ENCODE data around the gene OR5C1. TPM values are rescaled to one million over a fixed set of nuclear protein-coding genes. Genes with fewer than 3 reads are reported as not detected.

OR5C1 gene
- not detected for polyA plus RNA-seq
- long read RNA-seq, donor 1, result 0 reads
- long read RNA-seq, donor 2, result 0 reads
- long read RNA-seq, donor 3, result 0 reads
- long read RNA-seq, donor 4, result 0 reads
- long read RNA-seq, donor 5, result 0 reads
- long read RNA-seq, donor 6, result 0 reads
- long read RNA-seq, donor 7, result 0 reads
- long read RNA-seq, donor 8, result 0 reads
- long read RNA-seq, donor 9, result 0 reads
- long read RNA-seq, donor 10, result 0 reads
- long read RNA-seq, donor 11, result 0 reads

GRCh38 chr9:122788831-122789230, at the start of gene OR5C1:
Gene OR5C1, plus strand, starts transcription at chr9:122788933. Its CDS starts 0 bp downstream, at chr9:122788933.
- no peak for DNase-seq
- H3K27me3 ChIP-seq (ENCODE audit: control insufficient read depth, insufficient read depth, low read length), result no peaks in the 10 kb centered on the region
- no CpG with 5 or more reads among the region's 12 CpGs for WGBS (ENCODE audit: insufficient coverage, low lambda C conversion rate)
- no peaks in the 10 kb centered on the region for H3K36me3 ChIP-seq (ENCODE audit: control insufficient read depth, insufficient read depth, low read length)
- no peak within 1 kb of the TSS for H3K27ac ChIP-seq (ENCODE audit: low read length)
- H3K9me3 ChIP-seq (ENCODE audit: control insufficient read depth, low read depth, low read length), result no peaks in the 10 kb centered on the region
- H3K4me1 ChIP-seq (ENCODE audit: control insufficient read depth, insufficient read depth, low read length), result no peaks in the 10 kb centered on the region
- H3K4me3 ChIP-seq (ENCODE audit: low read length), result no peak within 1 kb of the TSS

GRCh38 chr9:122742003-122742402, 46.7 kb upstream of the OR5C1 start, which contains the start of gene OR1L6:
Gene OR1L6, plus strand, starts transcription at chr9:122742303. Its CDS starts 7,545 bp downstream, at chr9:122749848.
- Histone ChIP-seq H3K36me3 (ENCODE audit: control insufficient read depth, insufficient read depth, low read length) (no peaks in the 10 kb centered on the region), H3K9me3 (ENCODE audit: control insufficient read depth, low read depth, low read length) (no peaks in the 10 kb centered on the region), H3K27ac (ENCODE audit: low read length) (no peak within 1 kb of the TSS), H3K4me1 (ENCODE audit: control insufficient read depth, insufficient read depth, low read length) (no peaks in the 10 kb centered on the region), H3K4me3 (ENCODE audit: low read length) (no peak within 1 kb of the TSS), H3K27me3 (ENCODE audit: control insufficient read depth, insufficient read depth, low read length) (peaks cover 8% of the 10 kb centered on the region)
- no peak for DNase-seq
- WGBS (ENCODE audit: insufficient coverage, low lambda C conversion rate), result no CpG with 5 or more reads among the region's 6 CpGs

DNA sequence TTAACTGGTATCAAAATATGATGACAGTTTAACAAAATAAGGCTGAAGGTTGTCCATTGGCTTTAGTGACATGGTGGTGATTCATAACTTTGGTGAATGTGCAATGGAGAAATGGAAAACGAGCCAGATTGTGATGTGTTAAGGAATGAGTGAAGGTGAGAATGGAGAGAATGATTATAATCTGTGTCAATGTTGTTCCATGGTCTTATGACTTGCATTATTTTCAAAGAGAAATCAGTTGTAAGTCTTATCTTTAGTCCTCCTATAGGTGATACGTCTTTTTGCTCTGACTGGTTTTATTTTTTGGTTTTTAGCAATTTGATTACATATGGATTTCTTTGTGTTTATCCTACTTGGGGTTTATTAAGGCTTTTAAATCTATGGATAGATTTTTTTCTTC, 33.9 kb upstream of the OR5C1 start:
- no peaks in the 10 kb centered on the region for H3K27me3 ChIP-seq (ENCODE audit: control insufficient read depth, insufficient read depth, low read length)
- no peaks in the 10 kb centered on the region for H3K4me1 ChIP-seq (ENCODE audit: control insufficient read depth, insufficient read depth, low read length)
- H3K9me3 ChIP-seq (ENCODE audit: control insufficient read depth, low read depth, low read length), result no peaks in the 10 kb centered on the region
- no peak overlapping the region for H3K4me3 ChIP-seq (ENCODE audit: low read length)
- H3K27ac ChIP-seq (ENCODE audit: low read length), result no peak overlapping the region
- no peaks in the 10 kb centered on the region for H3K36me3 ChIP-seq (ENCODE audit: control insufficient read depth, insufficient read depth, low read length)
- 21% methylated on average over 2 of the region's 2 CpGs for WGBS (ENCODE audit: insufficient coverage, low lambda C conversion rate)
- no peak for DNase-seq

- H3K9me3 ChIP-seq (ENCODE audit: control insufficient read depth, low read depth, low read length), result no peaks in the 10 kb centered on the region
- H3K36me3 ChIP-seq (ENCODE audit: control insufficient read depth, insufficient read depth, low read length), result no peaks in the 10 kb centered on the region
- no peak overlapping the region for H3K4me3 ChIP-seq (ENCODE audit: low read length)
- H3K27ac ChIP-seq (ENCODE audit: low read length), result no peak overlapping the region
- H3K4me1 ChIP-seq (ENCODE audit: control insufficient read depth, insufficient read depth, low read length), result no peaks in the 10 kb centered on the region
- WGBS (ENCODE audit: insufficient coverage, low lambda C conversion rate), result no CpG with 5 or more reads among the region's 4 CpGs
- H3K27me3 ChIP-seq (ENCODE audit: control insufficient read depth, insufficient read depth, low read length), result no peaks in the 10 kb centered on the region
- DNase-seq, result no peak
Observed at GRCh38 chr9:122767817-122768216, 20.9 kb upstream of the OR5C1 start.

DNA sequence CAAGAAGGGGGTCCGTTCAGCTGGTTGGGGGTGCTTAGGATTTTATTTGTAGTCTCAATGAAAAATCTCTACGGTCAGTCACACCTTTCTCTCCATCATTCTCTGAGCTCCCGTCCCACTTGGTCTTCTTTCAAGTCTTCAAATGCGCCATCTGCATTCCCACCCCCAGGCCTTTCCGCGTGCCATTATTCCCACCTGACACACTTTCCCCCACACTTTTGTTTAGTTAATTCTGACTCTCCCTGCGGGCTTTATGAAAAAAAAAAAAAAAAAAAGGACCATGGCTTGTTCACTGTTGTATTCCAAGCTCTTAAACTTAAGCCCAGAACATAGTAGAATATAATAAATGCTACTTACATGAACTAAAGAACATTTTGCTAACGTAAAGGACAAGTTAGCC, 11.7 kb upstream of the OR5C1 start:
- Histone ChIP-seq H3K36me3 (ENCODE audit: control insufficient read depth, insufficient read depth, low read length) (no peaks in the 10 kb centered on the region), H3K4me1 (ENCODE audit: control insufficient read depth, insufficient read depth, low read length) (no peaks in the 10 kb centered on the region), H3K4me3 (ENCODE audit: low read length) (no peak overlapping the region), H3K27ac (ENCODE audit: low read length) (no peak overlapping the region), H3K9me3 (ENCODE audit: control insufficient read depth, low read depth, low read length) (no peaks in the 10 kb centered on the region), H3K27me3 (ENCODE audit: control insufficient read depth, insufficient read depth, low read length) (peaks cover 4% of the 10 kb centered on the region)
- no peak for DNase-seq
- WGBS (ENCODE audit: insufficient coverage, low lambda C conversion rate), result 100% methylated on average over 2 of the region's 8 CpGs

GRCh38 chr9:122777935-122778627, 10.7 kb upstream of the OR5C1 start:
- DNase-seq, result no peak
- Histone ChIP-seq H3K27me3 (ENCODE audit: control insufficient read depth, insufficient read depth, low read length) (peaks cover 4% of the 10 kb centered on the region), H3K36me3 (ENCODE audit: control insufficient read depth, insufficient read depth, low read length) (no peaks in the 10 kb centered on the region), H3K27ac (ENCODE audit: low read length) (no peak overlapping the region), H3K4me3 (ENCODE audit: low read length) (no peak overlapping the region), H3K4me1 (ENCODE audit: control insufficient read depth, insufficient read depth, low read length) (no peaks in the 10 kb centered on the region), H3K9me3 (ENCODE audit: control insufficient read depth, low read depth, low read length) (no peaks in the 10 kb centered on the region)
- no CpG with 5 or more reads among the region's 3 CpGs for WGBS (ENCODE audit: insufficient coverage, low lambda C conversion rate)

- Histone ChIP-seq H3K36me3 (ENCODE audit: control insufficient read depth, insufficient read depth, low read length) (no peaks in the 10 kb centered on the region), H3K27me3 (ENCODE audit: control insufficient read depth, insufficient read depth, low read length) (peaks cover 4% of the 10 kb centered on the region), H3K9me3 (ENCODE audit: control insufficient read depth, low read depth, low read length) (no peaks in the 10 kb centered on the region), H3K27ac (ENCODE audit: low read length) (no peak overlapping the region), H3K4me1 (ENCODE audit: control insufficient read depth, insufficient read depth, low read length) (no peaks in the 10 kb centered on the region), H3K4me3 (ENCODE audit: low read length) (no peak overlapping the region)
- no peak for DNase-seq
- no CpG with 5 or more reads among the region's 3 CpGs for WGBS (ENCODE audit: insufficient coverage, low lambda C conversion rate)
Observed at GRCh38 chr9:122779181-122779580, 9.6 kb upstream of the OR5C1 start.

DNA sequence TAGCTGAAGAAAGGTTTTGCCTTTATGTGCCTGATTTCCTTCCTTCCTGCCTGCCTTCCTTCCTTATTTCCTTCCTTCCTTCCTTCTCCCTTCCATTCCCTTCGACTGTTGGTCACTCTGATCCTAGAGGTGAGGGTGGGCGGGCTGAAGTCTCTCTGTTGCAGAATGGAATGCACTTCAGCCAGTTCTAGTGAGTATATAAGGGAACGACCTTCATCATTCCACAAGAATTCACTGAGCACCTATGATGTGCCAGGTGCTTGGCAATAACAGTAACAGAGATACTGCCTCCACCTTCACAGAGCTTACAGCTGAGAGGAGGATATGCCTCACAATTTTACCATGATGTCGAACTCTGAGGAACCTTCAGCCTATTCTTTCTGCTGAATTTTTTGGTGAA, 8.7 kb upstream of the OR5C1 start:
- no peak for DNase-seq
- peaks cover 4% of the 10 kb centered on the region for H3K27me3 ChIP-seq (ENCODE audit: control insufficient read depth, insufficient read depth, low read length)
- no peaks in the 10 kb centered on the region for H3K36me3 ChIP-seq (ENCODE audit: control insufficient read depth, insufficient read depth, low read length)
- WGBS (ENCODE audit: insufficient coverage, low lambda C conversion rate), result 83% methylated on average over 1 of the region's 4 CpGs
- no peaks in the 10 kb centered on the region for H3K4me1 ChIP-seq (ENCODE audit: control insufficient read depth, insufficient read depth, low read length)
- no peak overlapping the region for H3K4me3 ChIP-seq (ENCODE audit: low read length)
- H3K27ac ChIP-seq (ENCODE audit: low read length), result no peak overlapping the region
- no peaks in the 10 kb centered on the region for H3K9me3 ChIP-seq (ENCODE audit: control insufficient read depth, low read depth, low read length)

GRCh38 chr9:122781671-122782070, 7.1 kb upstream of the OR5C1 start:
- H3K27me3 ChIP-seq (ENCODE audit: control insufficient read depth, insufficient read depth, low read length), result peaks cover 4% of the 10 kb centered on the region
- no peak overlapping the region for H3K4me3 ChIP-seq (ENCODE audit: low read length)
- DNase-seq, result no peak
- H3K9me3 ChIP-seq (ENCODE audit: control insufficient read depth, low read depth, low read length), result no peaks in the 10 kb centered on the region
- WGBS (ENCODE audit: insufficient coverage, low lambda C conversion rate), result no CpG with 5 or more reads among the region's 3 CpGs
- H3K4me1 ChIP-seq (ENCODE audit: control insufficient read depth, insufficient read depth, low read length), result no peaks in the 10 kb centered on the region
- H3K36me3 ChIP-seq (ENCODE audit: control insufficient read depth, insufficient read depth, low read length), result no peaks in the 10 kb centered on the region
- H3K27ac ChIP-seq (ENCODE audit: low read length), result no peak overlapping the region

- H3K36me3 ChIP-seq (ENCODE audit: control insufficient read depth, insufficient read depth, low read length), result no peaks in the 10 kb centered on the region
- H3K4me3 ChIP-seq (ENCODE audit: low read length), result no peak overlapping the region
- no peaks in the 10 kb centered on the region for H3K9me3 ChIP-seq (ENCODE audit: control insufficient read depth, low read depth, low read length)
- no peaks in the 10 kb centered on the region for H3K27me3 ChIP-seq (ENCODE audit: control insufficient read depth, insufficient read depth, low read length)
- DNase-seq, result no peak
- H3K4me1 ChIP-seq (ENCODE audit: control insufficient read depth, insufficient read depth, low read length), result no peaks in the 10 kb centered on the region
- no peak overlapping the region for H3K27ac ChIP-seq (ENCODE audit: low read length)
Observed at GRCh38 chr9:122785269-122785668, 3.5 kb upstream of the OR5C1 start.

- Histone ChIP-seq H3K4me1 (ENCODE audit: control insufficient read depth, insufficient read depth, low read length) (no peaks in the 10 kb centered on the region), H3K36me3 (ENCODE audit: control insufficient read depth, insufficient read depth, low read length) (no peaks in the 10 kb centered on the region), H3K4me3 (ENCODE audit: low read length) (no peak overlapping the region), H3K9me3 (ENCODE audit: control insufficient read depth, low read depth, low read length) (no peaks in the 10 kb centered on the region), H3K27ac (ENCODE audit: low read length) (no peak overlapping the region), H3K27me3 (ENCODE audit: control insufficient read depth, insufficient read depth, low read length) (no peaks in the 10 kb centered on the region)
- no CpG with 5 or more reads among the region's 4 CpGs for WGBS (ENCODE audit: insufficient coverage, low lambda C conversion rate)
- DNase-seq, result no peak
Observed at GRCh38 chr9:122786338-122786737, 2.4 kb upstream of the OR5C1 start.

Data from large intestine (tissue), 12 donors.